Measurements from ENCODE around the gene TIAM2.
"Not testable (repeated sequence)": the region's sequence is repeated elsewhere in the genome, so short reads cannot be mapped to it uniquely, and the experiment has no call there.

TIAM2 gene

GRCh38 chr6:155267411-155267810, 272.3 kb downstream of the TIAM2 start:
- no peak for TF ChIP-seq POLR2A (IDR thresholded peaks at IDR 0.05; ENCODE audit: low read depth, low read length)
- no peak for DNase-seq (ENCODE audit: insufficient read length, low spot score)
- no peak for FAIRE-seq

GRCh38 chr6:155268088-155268867, 273.2 kb downstream of the TIAM2 start:
- not testable (repeated sequence) for DNase-seq (ENCODE audit: insufficient read length, low spot score); FAIRE-seq

- TF ChIP-seq POLR2A (IDR thresholded peaks at IDR 0.05; ENCODE audit: low read depth, low read length) = no peak
- DNase-seq (ENCODE audit: insufficient read length, low spot score) (no peak), FAIRE-seq (no peak)
Observed at GRCh38 chr6:155269765-155270164, 274.6 kb downstream of the TIAM2 start.

- FAIRE-seq = no peak
- TF ChIP-seq POLR2A (IDR thresholded peaks at IDR 0.05; ENCODE audit: low read depth, low read length) = no peak
Observed at GRCh38 chr6:155270561-155271091, 275.5 kb downstream of the TIAM2 start.

GRCh38 chr6:155271145-155271544, 276.0 kb downstream of the TIAM2 start:
- TF ChIP-seq POLR2A (IDR thresholded peaks at IDR 0.05; ENCODE audit: low read depth, low read length) = no peak
- FAIRE-seq (no peak), DNase-seq (ENCODE audit: insufficient read length, low spot score) (no peak)

More at GRCh38 chr6:155270561-155271091, 275.5 kb downstream of the TIAM2 start:
- DNase-seq (ENCODE audit: insufficient read length, low spot score) = no peak

- FAIRE-seq (no peak), DNase-seq (ENCODE audit: insufficient read length, low spot score) (no peak)
- TF ChIP-seq POLR2A (IDR thresholded peaks at IDR 0.05; ENCODE audit: low read depth, low read length) = no peak
Observed at GRCh38 chr6:155272353-155273232, 277.5 kb downstream of the TIAM2 start.

GRCh38 chr6:155273431-155273830, 278.3 kb downstream of the TIAM2 start:
- no peak for TF ChIP-seq POLR2A (IDR thresholded peaks at IDR 0.05; ENCODE audit: low read depth, low read length)
- no peak for DNase-seq (ENCODE audit: insufficient read length, low spot score)
- FAIRE-seq = peak; percentile 30

- no peak for FAIRE-seq
Observed at GRCh38 chr6:155274106-155274505, 279.0 kb downstream of the TIAM2 start.

GRCh38 chr6:155274533-155274932, 279.4 kb downstream of the TIAM2 start:
- FAIRE-seq = peak; percentile 27
- TF ChIP-seq POLR2A (IDR thresholded peaks at IDR 0.05; ENCODE audit: low read depth, low read length) = no peak
- DNase-seq (ENCODE audit: insufficient read length, low spot score) = no peak

More at GRCh38 chr6:155274106-155274505, 279.0 kb downstream of the TIAM2 start:
- no peak for TF ChIP-seq POLR2A (IDR thresholded peaks at IDR 0.05; ENCODE audit: low read depth, low read length)
- DNase-seq (ENCODE audit: insufficient read length, low spot score) = no peak

- no peak for TF ChIP-seq POLR2A (IDR thresholded peaks at IDR 0.05; ENCODE audit: low read depth, low read length)
- FAIRE-seq (no peak), DNase-seq (ENCODE audit: insufficient read length, low spot score) (no peak)
Observed at GRCh38 chr6:155275808-155276480, 280.8 kb downstream of the TIAM2 start.

- DNase-seq (ENCODE audit: insufficient read length, low spot score) (no peak), FAIRE-seq (no peak)
- TF ChIP-seq POLR2A (IDR thresholded peaks at IDR 0.05; ENCODE audit: low read depth, low read length) = no peak
Observed at GRCh38 chr6:155276638-155277037, 281.5 kb downstream of the TIAM2 start.

GRCh38 chr6:155278319-155279049, 283.4 kb downstream of the TIAM2 start:
- FAIRE-seq = no peak
- TF ChIP-seq POLR2A (IDR thresholded peaks at IDR 0.05; ENCODE audit: low read depth, low read length) = no peak
- DNase-seq (ENCODE audit: insufficient read length, low spot score) = no peak

GRCh38 chr6:155284775-155285174, 289.7 kb downstream of the TIAM2 start:
- TF ChIP-seq POLR2A (IDR thresholded peaks at IDR 0.05; ENCODE audit: low read depth, low read length) = no peak
- DNase-seq (ENCODE audit: insufficient read length, low spot score) = no peak
- no peak for FAIRE-seq

Measured in H54 (cell line).